Measurements from ENCODE around the gene CCDC88C.
A peak's percentile ranks its signal among the peaks of the same experiment; 100 is the strongest.

Gene CCDC88C

GRCh38 chr14:91323671-91324605 lies 93.7 kb downstream of the CCDC88C start:
- H3K4me1 ChIP-seq (ENCODE audit: low read length), result peaks cover 52% of the 10 kb centered on the region
- H3K4me2 ChIP-seq (ENCODE audit: low read length), result peak overlapping the region; percentile 75
- H3K36me3 ChIP-seq (replicated peaks; ENCODE audit: low read depth, low read length), result peaks cover 59% of the 10 kb centered on the region
- no peaks in the 10 kb centered on the region for H3K9me3 ChIP-seq (ENCODE audit: insufficient read depth, low read length)
- peak overlapping the region; percentile 62 for H3K9ac ChIP-seq (ENCODE audit: low read length)
- H3K4me3 ChIP-seq (ENCODE audit: low read length), result peak overlapping the region; percentile 61
- TF ChIP-seq EZH2phosphoT487 (IDR thresholded peaks at IDR 0.05; ENCODE audit: low read depth), result no peak
- peak; percentile 95 for TF ChIP-seq CTCF (IDR thresholded peaks at IDR 0.05; ENCODE audit: low read depth, low read length)
- H3K27ac ChIP-seq (ENCODE audit: low read length), result peak overlapping the region; percentile 90
- H3K79me2 ChIP-seq (ENCODE audit: low read length), result peaks cover 14% of the 10 kb centered on the region; the same call in 1 of the 2 replicates
- no peaks in the 10 kb centered on the region for H3K27me3 ChIP-seq (ENCODE audit: low read depth, low read length)
- peaks cover 12% of the 10 kb centered on the region for H4K20me1 ChIP-seq (ENCODE audit: insufficient read depth, low read length)
- 0 out of 2 replicates have a peak overlapping the region, but pooled peaks have one; percentile 8 for H2AFZ ChIP-seq (ENCODE audit: low read depth, low read length)

GRCh38 chr14:91323031-91323430 lies 94.6 kb downstream of the CCDC88C start:
- peaks cover 55% of the 10 kb centered on the region for H3K4me1 ChIP-seq (ENCODE audit: low read length)
- H3K79me2 ChIP-seq (ENCODE audit: low read length), result peaks cover 14% of the 10 kb centered on the region; the same call in 1 of the 2 replicates
- H2AFZ ChIP-seq (ENCODE audit: low read depth, low read length), result no peak overlapping the region
- TF ChIP-seq EZH2phosphoT487 (IDR thresholded peaks at IDR 0.05; ENCODE audit: low read depth) (no peak), CTCF (IDR thresholded peaks at IDR 0.05; ENCODE audit: low read depth, low read length) (no peak)
- peak overlapping the region; percentile 36 for H3K4me2 ChIP-seq (ENCODE audit: low read length)
- H3K4me3 ChIP-seq (ENCODE audit: low read length), result no peak overlapping the region
- H3K27ac ChIP-seq (ENCODE audit: low read length), result peak overlapping the region; percentile 90
- H3K36me3 ChIP-seq (replicated peaks; ENCODE audit: low read depth, low read length), result peaks cover 60% of the 10 kb centered on the region
- H4K20me1 ChIP-seq (ENCODE audit: insufficient read depth, low read length), result peaks cover 12% of the 10 kb centered on the region; the same call in 1 of the 2 replicates
- H3K27me3 ChIP-seq (ENCODE audit: low read depth, low read length), result no peaks in the 10 kb centered on the region
- no peaks in the 10 kb centered on the region for H3K9me3 ChIP-seq (ENCODE audit: insufficient read depth, low read length)
- H3K9ac ChIP-seq (ENCODE audit: low read length), result peak overlapping the region; percentile 14; the same call in 1 of the 2 replicates

GRCh38 chr14:91322623-91323022 lies 95.0 kb downstream of the CCDC88C start:
- peaks cover 15% of the 10 kb centered on the region; the same call in 1 of the 2 replicates for H3K79me2 ChIP-seq (ENCODE audit: low read length)
- H3K27me3 ChIP-seq (ENCODE audit: low read depth, low read length), result no peaks in the 10 kb centered on the region
- H3K4me1 ChIP-seq (ENCODE audit: low read length), result peaks cover 59% of the 10 kb centered on the region
- H3K9ac ChIP-seq (ENCODE audit: low read length), result peak overlapping the region; percentile 27; the same call in 1 of the 2 replicates
- H3K9me3 ChIP-seq (ENCODE audit: insufficient read depth, low read length), result no peaks in the 10 kb centered on the region
- peaks cover 8% of the 10 kb centered on the region; the same call in 1 of the 2 replicates for H4K20me1 ChIP-seq (ENCODE audit: insufficient read depth, low read length)
- H2AFZ ChIP-seq (ENCODE audit: low read depth, low read length), result no peak overlapping the region
- H3K27ac ChIP-seq (ENCODE audit: low read length), result peak overlapping the region; percentile 90
- peak overlapping the region; percentile 51 for H3K4me2 ChIP-seq (ENCODE audit: low read length)
- H3K36me3 ChIP-seq (replicated peaks; ENCODE audit: low read depth, low read length), result peaks cover 57% of the 10 kb centered on the region
- H3K4me3 ChIP-seq (ENCODE audit: low read length), result peak overlapping the region; percentile 9; the same call in 1 of the 2 replicates
- no peak for TF ChIP-seq EZH2phosphoT487 (IDR thresholded peaks at IDR 0.05; ENCODE audit: low read depth)

- H3K27me3 ChIP-seq (ENCODE audit: low read depth, low read length), result no peaks in the 10 kb centered on the region
- peaks cover 25% of the 10 kb centered on the region; the same call in 1 of the 2 replicates for H3K79me2 ChIP-seq (ENCODE audit: low read length)
- no peak overlapping the region for H3K4me3 ChIP-seq (ENCODE audit: low read length)
- H3K9ac ChIP-seq (ENCODE audit: low read length), result peak overlapping the region; percentile 26; the same call in 1 of the 2 replicates
- H4K20me1 ChIP-seq (ENCODE audit: insufficient read depth, low read length), result no peaks in the 10 kb centered on the region
- no peaks in the 10 kb centered on the region for H3K9me3 ChIP-seq (ENCODE audit: insufficient read depth, low read length)
- H3K36me3 ChIP-seq (replicated peaks; ENCODE audit: low read depth, low read length), result peaks cover 46% of the 10 kb centered on the region
- peaks cover 74% of the 10 kb centered on the region for H3K4me1 ChIP-seq (ENCODE audit: low read length)
- TF ChIP-seq EZH2phosphoT487 (IDR thresholded peaks at IDR 0.05; ENCODE audit: low read depth) (no peak), CTCF (IDR thresholded peaks at IDR 0.05; ENCODE audit: low read depth, low read length) (no peak)
- peak overlapping the region; percentile 90 for H3K27ac ChIP-seq (ENCODE audit: low read length)
- no peak overlapping the region for H2AFZ ChIP-seq (ENCODE audit: low read depth, low read length)
- H3K4me2 ChIP-seq (ENCODE audit: low read length), result peak overlapping the region; percentile 51
Observed at GRCh38 chr14:91321131-91321530, 96.5 kb downstream of the CCDC88C start.

Measured in OCI-LY3 (cell line).